ENCODE results near the gene KCNH2.

The KCNH2 gene

GRCh38 chr7:150953061-150953997, 24.8 kb downstream of the KCNH2 start:
- H3K27me3 ChIP-seq (ENCODE audit: control insufficient read depth, low read length): no peaks in the 10 kb centered on the region
- H3K9me3 ChIP-seq (ENCODE audit: control insufficient read depth, insufficient read depth, low read length): no peaks in the 10 kb centered on the region
- no peak overlapping the region for H3K4me2 ChIP-seq (ENCODE audit: low read length)
- H3K4me3 ChIP-seq (ENCODE audit: low read length): no peak overlapping the region
- no peaks in the 10 kb centered on the region for H4K20me1 ChIP-seq (ENCODE audit: control insufficient read depth, insufficient read depth, low read depth, low read length)
- no peaks in the 10 kb centered on the region for H3K36me3 ChIP-seq (ENCODE audit: control insufficient read depth, low read length)
- no peaks in the 10 kb centered on the region for H3K4me1 ChIP-seq (ENCODE audit: control insufficient read depth, low read length)
- TF ChIP-seq EZH2phosphoT487 (IDR thresholded peaks at IDR 0.05; ENCODE audit: borderline replicate concordance, low read length): no peak
- no peak for TF ChIP-seq CTCF (IDR thresholded peaks at IDR 0.05; ENCODE audit: low read depth, low read length, poor library complexity, severe bottlenecking)
- H3K27ac ChIP-seq (ENCODE audit: low read depth, low read length): no peak overlapping the region
- H3K9me2 ChIP-seq (replicated peaks; ENCODE audit: control insufficient read depth, low read length): no peaks in the 10 kb centered on the region
- no peaks in the 10 kb centered on the region for H3K79me2 ChIP-seq (ENCODE audit: control insufficient read depth, low read length)
- H3F3A ChIP-seq (ENCODE audit: control insufficient read depth, insufficient read depth): no peaks in the 10 kb centered on the region

DNA sequence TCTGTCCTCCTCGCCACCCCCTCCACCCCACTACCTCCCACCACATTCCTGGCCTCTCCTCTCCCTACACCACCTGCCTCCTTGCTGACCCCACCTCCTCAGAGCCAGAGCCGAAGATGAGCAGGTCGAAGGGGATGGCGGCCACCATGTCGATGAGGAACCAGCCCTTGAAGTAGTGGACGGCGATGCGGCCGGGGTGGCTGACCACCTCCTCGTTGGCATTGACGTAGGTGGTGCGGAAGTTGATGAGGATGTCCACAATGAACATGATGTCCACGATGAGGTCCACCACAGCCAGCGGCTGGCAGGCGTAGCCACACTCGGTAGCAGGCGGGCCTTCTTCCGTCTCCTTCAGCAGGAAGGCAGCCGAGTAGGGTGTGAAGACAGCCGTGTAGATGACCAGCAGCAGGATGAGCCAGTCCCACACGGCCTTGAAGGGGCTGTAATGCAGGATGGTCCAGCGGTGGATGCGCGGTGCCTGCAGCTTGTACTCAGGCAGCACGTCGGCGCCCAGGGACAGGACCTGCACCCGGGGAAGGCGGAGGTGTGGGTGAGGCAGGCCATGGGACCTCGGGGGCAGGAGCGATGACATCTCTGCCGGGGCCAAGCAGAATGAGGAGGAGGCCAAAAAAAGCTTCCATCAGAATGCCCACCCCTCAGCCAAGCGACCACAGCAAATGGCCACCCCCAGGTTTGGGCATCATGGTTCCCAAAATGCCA, 25.6 kb downstream of the KCNH2 start:
- Histone ChIP-seq H3K79me2 (ENCODE audit: control insufficient read depth, low read length) (no peaks in the 10 kb centered on the region), H3K4me1 (ENCODE audit: control insufficient read depth, low read length) (no peaks in the 10 kb centered on the region), H3K4me3 (ENCODE audit: low read length) (no peak overlapping the region), H4K20me1 (ENCODE audit: control insufficient read depth, insufficient read depth, low read depth, low read length) (no peaks in the 10 kb centered on the region), H3K27me3 (ENCODE audit: control insufficient read depth, low read length) (no peaks in the 10 kb centered on the region; the same call in 1 of the 2 replicates), H3K27ac (ENCODE audit: low read depth, low read length) (no peak overlapping the region), H3F3A (ENCODE audit: control insufficient read depth, insufficient read depth) (no peaks in the 10 kb centered on the region), H3K9me2 (replicated peaks; ENCODE audit: control insufficient read depth, low read length) (no peaks in the 10 kb centered on the region), H3K4me2 (ENCODE audit: low read length) (no peak overlapping the region), H3K9me3 (ENCODE audit: control insufficient read depth, insufficient read depth, low read length) (no peaks in the 10 kb centered on the region), H3K36me3 (ENCODE audit: control insufficient read depth, low read length) (no peaks in the 10 kb centered on the region)
- TF ChIP-seq CTCF (IDR thresholded peaks at IDR 0.05; ENCODE audit: low read depth, low read length, poor library complexity, severe bottlenecking) (no peak), EZH2phosphoT487 (IDR thresholded peaks at IDR 0.05; ENCODE audit: borderline replicate concordance, low read length) (no peak)

- no peaks in the 10 kb centered on the region for H3K9me2 ChIP-seq (replicated peaks; ENCODE audit: control insufficient read depth, low read length)
- H3F3A ChIP-seq (ENCODE audit: control insufficient read depth, insufficient read depth): no peaks in the 10 kb centered on the region
- no peaks in the 10 kb centered on the region for H3K79me2 ChIP-seq (ENCODE audit: control insufficient read depth, low read length)
- no peaks in the 10 kb centered on the region for H4K20me1 ChIP-seq (ENCODE audit: control insufficient read depth, insufficient read depth, low read depth, low read length)
- H3K27ac ChIP-seq (ENCODE audit: low read depth, low read length): no peak overlapping the region
- no peak overlapping the region for H3K4me3 ChIP-seq (ENCODE audit: low read length)
- H3K36me3 ChIP-seq (ENCODE audit: control insufficient read depth, low read length): no peaks in the 10 kb centered on the region
- H3K4me2 ChIP-seq (ENCODE audit: low read length): no peak overlapping the region
- no peaks in the 10 kb centered on the region for H3K4me1 ChIP-seq (ENCODE audit: control insufficient read depth, low read length)
- H3K9me3 ChIP-seq (ENCODE audit: control insufficient read depth, insufficient read depth, low read length): no peaks in the 10 kb centered on the region
- TF ChIP-seq EZH2phosphoT487 (IDR thresholded peaks at IDR 0.05; ENCODE audit: borderline replicate concordance, low read length): no peak
- peaks cover 3% of the 10 kb centered on the region; the same call in 1 of the 2 replicates for H3K27me3 ChIP-seq (ENCODE audit: control insufficient read depth, low read length)
Measured at GRCh38 chr7:150951521-150951920, 26.6 kb downstream of the KCNH2 start.

DNA sequence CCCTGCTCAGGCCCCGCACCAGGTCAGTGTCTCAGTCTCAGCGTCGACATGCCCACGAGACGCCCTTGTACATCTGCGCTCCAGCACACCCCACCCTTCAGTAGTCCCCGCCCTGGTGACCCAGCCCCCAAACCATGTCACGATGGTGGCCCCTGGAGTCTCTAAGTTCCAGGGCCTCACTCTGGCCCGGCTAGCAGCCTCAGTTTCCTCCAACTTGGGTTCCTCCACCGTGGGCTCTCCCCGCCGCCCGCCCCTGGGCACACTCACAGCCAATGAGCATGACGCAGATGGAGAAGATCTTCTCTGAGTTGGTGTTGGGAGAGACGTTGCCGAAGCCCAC, 27.0 kb downstream of the KCNH2 start:
- TF ChIP-seq EZH2phosphoT487 (IDR thresholded peaks at IDR 0.05; ENCODE audit: borderline replicate concordance, low read length): no peak
- TF ChIP-seq CTCF (IDR thresholded peaks at IDR 0.05; ENCODE audit: low read depth, low read length, poor library complexity, severe bottlenecking): no peak
- no peaks in the 10 kb centered on the region for H3K9me3 ChIP-seq (ENCODE audit: control insufficient read depth, insufficient read depth, low read length)
- no peaks in the 10 kb centered on the region for H3K4me1 ChIP-seq (ENCODE audit: control insufficient read depth, low read length)
- H3K79me2 ChIP-seq (ENCODE audit: control insufficient read depth, low read length): no peaks in the 10 kb centered on the region
- no peaks in the 10 kb centered on the region for H4K20me1 ChIP-seq (ENCODE audit: control insufficient read depth, insufficient read depth, low read depth, low read length)
- no peak overlapping the region for H3K27ac ChIP-seq (ENCODE audit: low read depth, low read length)
- peaks cover 3% of the 10 kb centered on the region; the same call in 1 of the 2 replicates for H3K27me3 ChIP-seq (ENCODE audit: control insufficient read depth, low read length)
- H3F3A ChIP-seq (ENCODE audit: control insufficient read depth, insufficient read depth): no peaks in the 10 kb centered on the region
- no peak overlapping the region for H3K4me2 ChIP-seq (ENCODE audit: low read length)
- H3K4me3 ChIP-seq (ENCODE audit: low read length): no peak overlapping the region
- no peaks in the 10 kb centered on the region for H3K36me3 ChIP-seq (ENCODE audit: control insufficient read depth, low read length)
- H3K9me2 ChIP-seq (replicated peaks; ENCODE audit: control insufficient read depth, low read length): no peaks in the 10 kb centered on the region
